SK-N-SH (cell line): Measurements from ENCODE around the gene VAMP2. TPM values are rescaled to one million over a fixed set of nuclear protein-coding genes. Genes with fewer than 3 reads are reported as not detected.

Experiments
- CTCF ChIA-PET: fragments of 300-600, 350-600 bp; formaldehyde crosslinking; extraction: SDS; loops from one replicate; lab custom pipeline; 2021; lab: Yijun Ruan, JAX
- POLR2A ChIA-PET: fragments of 350-600 bp; sonication (Branson Sonifier 250); formaldehyde crosslinking; extraction: SDS; loops from one replicate; lab custom pipeline; 2020; ENCODE audit warnings: antibody characterized with exemption, inconsistent platforms; lab: Yijun Ruan, JAX
- DNase-seq: peaks from one replicate; pipeline ENCODE4 v3.0.0; 2012
- H2AFZ ChIP-seq: fragments of 200-600 bp; sonication (generic); 2 replicates; pipeline ENCODE4 v1.8.1; 2016; ENCODE audit warnings: antibody characterized with exemption, mild to moderate bottlenecking, low read depth
- H3F3A ChIP-seq: fragments of 200-600 bp; sonication (generic); replicated peaks from 2 replicates; pipeline ENCODE3; 2016; ENCODE audit warnings: antibody characterized with exemption, mild to moderate bottlenecking; ENCODE audit not compliant: insufficient read depth
- H3K27ac ChIP-seq, 2 experiments: fragments of 200-500 bp in 1 of 2; fragments of 200-600 bp in 1 of 2; sonication (Bioruptor generic) in 1 of 2; sonication (generic), shearing (Covaris generic) in 1 of 2; 2 replicates each; pipeline versions ENCODE4 v1.5.1 to v1.6.1; 2014 to 2016; ENCODE audit warnings: low read depth in 2 of 2, inconsistent platforms in 1 of 2, low read length in 1 of 2, mild to moderate bottlenecking in 1 of 2, mixed read lengths in 1 of 2
- H3K27me3 ChIP-seq: fragments of 200-600 bp; sonication (generic), shearing (Covaris generic); 2 replicates; pipeline ENCODE4 v1.6.1; 2016; ENCODE audit warnings: mixed run types; ENCODE audit not compliant: insufficient read depth
- H3K36me3 ChIP-seq, 2 experiments: fragments of 200-500 bp in 1 of 2; fragments of 200-600 bp in 1 of 2; sonication (Bioruptor generic) in 1 of 2; sonication (generic) in 1 of 2; replicated peaks in 1 of 2; 2 replicates each; pipeline versions ENCODE3 to v1.5.1; 2014 to 2016; ENCODE audit warnings: low read length in 1 of 2, mild to moderate bottlenecking in 1 of 2; ENCODE audit not compliant: insufficient read depth in 2 of 2, control insufficient read depth in 1 of 2
- H3K4me1 ChIP-seq, 2 experiments: fragments of 200-500 bp in 1 of 2; fragments of 200-600 bp in 1 of 2; sonication (Bioruptor generic) in 1 of 2; sonication (generic), shearing (Covaris generic) in 1 of 2; 2 replicates each; pipeline versions ENCODE4 v1.5.1 to v1.6.1; 2014 to 2016; ENCODE audit warnings: low read depth in 1 of 2, low read length in 1 of 2, mixed run types in 1 of 2; ENCODE audit not compliant: insufficient read depth in 2 of 2, control insufficient read depth in 1 of 2
- H3K4me2 ChIP-seq: fragments of 200-600 bp; sonication (generic), shearing (Covaris generic); 2 replicates; pipeline ENCODE4 v1.6.1; 2017; ENCODE audit warnings: mixed run types
- H3K4me3 ChIP-seq, 2 experiments: fragments of 200-500 bp in 1 of 2; fragments of 200-600 bp in 1 of 2; sonication (Bioruptor generic) in 1 of 2; sonication (generic), shearing (Covaris generic) in 1 of 2; 2 replicates each; pipeline versions ENCODE4 v1.5.1 to v1.8.1; 2014 to 2016; ENCODE audit warnings: low read depth in 2 of 2, inconsistent platforms in 1 of 2, low read length in 1 of 2, mild to moderate bottlenecking in 1 of 2, mixed read lengths in 1 of 2, moderate library complexity in 1 of 2
- H3K79me2 ChIP-seq: fragments of 200-600 bp; sonication (generic); 2 replicates; pipeline ENCODE4 v1.8.1; 2017; ENCODE audit warnings: mild to moderate bottlenecking; ENCODE audit not compliant: insufficient read depth
- H3K9ac ChIP-seq: fragments of 200-600 bp; sonication (generic); 2 replicates; pipeline ENCODE4 v1.6.1; 2017; ENCODE audit warnings: mixed run types
- H3K9me2 ChIP-seq: fragments of 200-600 bp; sonication (generic); 2 replicates; pipeline ENCODE4 v1.6.1; 2017; ENCODE audit warnings: mixed run types
- H3K9me3 ChIP-seq: fragments of 200-600 bp; sonication (generic); 2 replicates; pipeline ENCODE4 v1.6.1; 2017; ENCODE audit warnings: mixed run types, mild to moderate bottlenecking, moderate library complexity
- H4K20me1 ChIP-seq: fragments of 200-600 bp; sonication (generic); 2 replicates; pipeline ENCODE4 v1.6.1; 2017; ENCODE audit warnings: mild to moderate bottlenecking, mixed run types; ENCODE audit not compliant: insufficient read depth
- ELF1 ChIP-seq: IDR thresholded peaks from 2 replicates; pipeline ENCODE4 v1.4.0; 2012
- EP300 ChIP-seq, 2 experiments: IDR thresholded peaks; 2 replicates each; pipeline versions ENCODE4 v1.4.0 to v1.6.1; 2012; ENCODE audit warnings: borderline replicate concordance in 1 of 2, low read depth in 1 of 2, low read length in 1 of 2
- FOXJ3 ChIP-seq: sonication (generic); formaldehyde crosslinking; IDR thresholded peaks from 2 replicates; pipeline ENCODE4 v1.5.1; 2020; ENCODE audit warnings: mild to moderate bottlenecking, missing genetic modification reagents
- GATA2 ChIP-seq: sonication (generic); formaldehyde crosslinking; IDR thresholded peaks from 2 replicates; pipeline ENCODE4 v1.5.0; 2020; ENCODE audit warnings: mild to moderate bottlenecking, missing genetic modification reagents
- JUND ChIP-seq: IDR thresholded peaks from 2 replicates; pipeline ENCODE4 v1.4.0; 2012
- MXI1 ChIP-seq: IDR thresholded peaks from 2 replicates; pipeline ENCODE4 v1.6.1; 2012; ENCODE audit warnings: mild to moderate bottlenecking, low read depth, low read length, improper control_type of control experiment
- POLR2AphosphoS5 ChIP-seq: IDR thresholded peaks from 2 replicates; pipeline ENCODE4 v1.6.1; 2012; ENCODE audit warnings: low read depth, low read length
- RXRA ChIP-seq: IDR thresholded peaks from 2 replicates; pipeline ENCODE4 v1.4.0; 2012; ENCODE audit warnings: low read depth, mild to moderate bottlenecking, borderline replicate concordance
- TAF1 ChIP-seq: IDR thresholded peaks from 2 replicates; pipeline ENCODE4 v1.6.1; 2012; ENCODE audit warnings: low read depth, mild to moderate bottlenecking, low read length, moderate library complexity, borderline replicate concordance
- TEAD4 ChIP-seq: IDR thresholded peaks from 2 replicates; pipeline ENCODE4 v1.4.0; 2012; ENCODE audit warnings: mild to moderate bottlenecking, borderline replicate concordance; ENCODE audit not compliant: insufficient read depth
- WGBS: methylation state at CpG from one replicate; pipeline ENCODE4 v1.1.6; 2017; ENCODE audit warnings: low lambda C conversion rate; 5-methylcytosine and 5-hydroxymethylcytosine counted together
- polyA plus RNA-seq, 3 experiments: library from polyadenylated mRNA; depleted of rRNA; stranded (reverse); fragments of >200 nt; gene quantifications; 2 replicates each; pipeline ENCODE4 v1.2.3, GENCODE V29; 2012
- TF ChIP-seq, protein P1 (sequence below): IDR thresholded peaks from 2 replicates; pipeline ENCODE4 v1.4.0; 2012; ENCODE audit warnings: low read depth, borderline replicate concordance
- TF ChIP-seq, protein P2 (sequence below): fragments of 150-350 bp; IDR thresholded peaks from 2 replicates; pipeline ENCODE4 v1.6.1; 2017; ENCODE audit warnings: antibody characterized with exemption, low read length, low read depth, borderline replicate concordance
- TF ChIP-seq, protein P3 (sequence below): IDR thresholded peaks from 2 replicates; pipeline ENCODE4 v1.6.1; 2012; ENCODE audit warnings: mild to moderate bottlenecking, low read depth, low read length, moderate library complexity
- TF ChIP-seq, protein P4 (sequence below): fragments of 150-350 bp; IDR thresholded peaks from 2 replicates; pipeline ENCODE4 v1.6.1; 2016; ENCODE audit warnings: mild to moderate bottlenecking, low read depth, low read length
- TF ChIP-seq, protein P5 (sequence below): IDR thresholded peaks from 2 replicates; pipeline ENCODE4 v1.4.0; 2012; ENCODE audit warnings: low read depth, borderline replicate concordance

The VAMP2 gene
- polyA plus RNA-seq, 1 of the 3 experiments (the other 2 are of a cell fraction) = 42.0 TPM

DNA sequence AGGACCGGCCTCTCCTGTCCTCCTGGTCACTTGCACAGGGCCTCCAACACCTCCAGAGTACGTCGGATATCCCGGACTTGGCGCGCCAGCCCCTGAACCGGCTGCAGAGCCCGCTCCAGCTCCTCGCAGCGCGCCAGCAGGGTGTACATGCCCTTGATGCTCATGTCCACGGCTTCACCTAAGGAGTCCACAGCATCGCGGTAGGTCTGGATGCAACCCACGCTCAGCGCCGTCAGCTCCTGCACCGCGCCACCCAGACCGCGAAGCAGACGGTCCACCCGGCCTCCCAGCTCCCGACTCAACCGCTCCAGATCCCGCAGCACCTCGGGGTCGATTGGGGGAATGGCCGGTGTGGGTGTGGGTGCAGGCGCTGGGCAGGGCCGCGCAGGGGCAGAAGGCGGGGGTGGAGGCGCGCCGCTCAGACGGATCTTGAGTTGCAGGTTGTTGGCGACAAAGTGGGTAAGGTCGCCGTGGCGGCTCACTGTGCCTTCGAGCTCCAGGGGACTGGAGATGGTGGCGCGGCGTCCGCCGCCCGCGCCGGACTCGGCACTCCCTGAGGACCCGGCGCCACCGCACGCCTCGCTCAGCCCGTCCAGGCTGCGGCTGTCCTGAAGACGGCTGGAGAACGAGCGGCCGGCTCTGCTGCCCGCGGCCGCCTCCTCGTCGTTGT is 26.4 kb upstream of the VAMP2 start:
- peaks cover 43% of the 10 kb centered on the region for H3F3A ChIP-seq
- DNase-seq = no peak
- H3K9me3 ChIP-seq = no peaks in the 10 kb centered on the region
- WGBS = 6% methylated on average over 13 of the region's 67 CpGs
- H3K36me3 ChIP-seq = no peaks in the 10 kb centered on the region
- H3K4me2 ChIP-seq = peak overlapping the region; percentile 93
- peaks cover 9 to 33% of the 10 kb centered on the region in 2 experiments; a peak in 3 of 4 replicates for H3K4me1 ChIP-seq
- peaks cover 13% of the 10 kb centered on the region for H4K20me1 ChIP-seq
- H3K79me2 ChIP-seq = peaks cover 18% of the 10 kb centered on the region; the same call in 1 of the 2 replicates
- H2AFZ ChIP-seq = no peak overlapping the region
- H3K9me2 ChIP-seq = no peaks in the 10 kb centered on the region
- ChIA-PET POLR2A (interaction anchor here (1.0 to 4.4 kb wide), 6 partner anchors 16 to 37 kb away, joined by 3 to 33 read pairs (median 4); partner anchors contain the start of genes AURKB and PER1), CTCF (interaction anchor here (0.9 to 5.5 kb wide), 10 partner anchors 12 to 129 kb away, joined by 3 to 55 read pairs (median 4); partner anchors contain the start of gene ALOXE3)
- TF ChIP-seq RXRA (no peak), JUND (no peak), TAF1 (no peak), ELF1 (no peak), GATA2 (no peak), POLR2AphosphoS5 (no peak), FOXJ3 (CRISPR knock-in tag) (no peak)
- TF ChIP-seq, protein P1, sequence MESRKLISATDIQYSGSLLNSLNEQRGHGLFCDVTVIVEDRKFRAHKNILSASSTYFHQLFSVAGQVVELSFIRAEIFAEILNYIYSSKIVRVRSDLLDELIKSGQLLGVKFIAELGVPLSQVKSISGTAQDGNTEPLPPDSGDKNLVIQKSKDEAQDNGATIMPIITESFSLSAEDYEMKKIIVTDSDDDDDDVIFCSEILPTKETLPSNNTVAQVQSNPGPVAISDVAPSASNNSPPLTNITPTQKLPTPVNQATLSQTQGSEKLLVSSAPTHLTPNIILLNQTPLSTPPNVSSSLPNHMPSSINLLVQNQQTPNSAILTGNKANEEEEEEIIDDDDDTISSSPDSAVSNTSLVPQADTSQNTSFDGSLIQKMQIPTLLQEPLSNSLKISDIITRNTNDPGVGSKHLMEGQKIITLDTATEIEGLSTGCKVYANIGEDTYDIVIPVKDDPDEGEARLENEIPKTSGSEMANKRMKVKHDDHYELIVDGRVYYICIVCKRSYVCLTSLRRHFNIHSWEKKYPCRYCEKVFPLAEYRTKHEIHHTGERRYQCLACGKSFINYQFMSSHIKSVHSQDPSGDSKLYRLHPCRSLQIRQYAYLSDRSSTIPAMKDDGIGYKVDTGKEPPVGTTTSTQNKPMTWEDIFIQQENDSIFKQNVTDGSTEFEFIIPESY = no peak
- TF ChIP-seq, protein P2, sequence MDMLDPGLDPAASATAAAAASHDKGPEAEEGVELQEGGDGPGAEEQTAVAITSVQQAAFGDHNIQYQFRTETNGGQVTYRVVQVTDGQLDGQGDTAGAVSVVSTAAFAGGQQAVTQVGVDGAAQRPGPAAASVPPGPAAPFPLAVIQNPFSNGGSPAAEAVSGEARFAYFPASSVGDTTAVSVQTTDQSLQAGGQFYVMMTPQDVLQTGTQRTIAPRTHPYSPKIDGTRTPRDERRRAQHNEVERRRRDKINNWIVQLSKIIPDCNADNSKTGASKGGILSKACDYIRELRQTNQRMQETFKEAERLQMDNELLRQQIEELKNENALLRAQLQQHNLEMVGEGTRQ = no peak
- H3K4me3 ChIP-seq = peak overlapping the region; percentile 79 to 86
- no peaks in the 10 kb centered on the region for H3K27me3 ChIP-seq
- peak overlapping the region; percentile 79 to 82; a peak in 3 of 4 replicates for H3K27ac ChIP-seq
- peak overlapping the region; percentile 85 for H3K9ac ChIP-seq

DNA sequence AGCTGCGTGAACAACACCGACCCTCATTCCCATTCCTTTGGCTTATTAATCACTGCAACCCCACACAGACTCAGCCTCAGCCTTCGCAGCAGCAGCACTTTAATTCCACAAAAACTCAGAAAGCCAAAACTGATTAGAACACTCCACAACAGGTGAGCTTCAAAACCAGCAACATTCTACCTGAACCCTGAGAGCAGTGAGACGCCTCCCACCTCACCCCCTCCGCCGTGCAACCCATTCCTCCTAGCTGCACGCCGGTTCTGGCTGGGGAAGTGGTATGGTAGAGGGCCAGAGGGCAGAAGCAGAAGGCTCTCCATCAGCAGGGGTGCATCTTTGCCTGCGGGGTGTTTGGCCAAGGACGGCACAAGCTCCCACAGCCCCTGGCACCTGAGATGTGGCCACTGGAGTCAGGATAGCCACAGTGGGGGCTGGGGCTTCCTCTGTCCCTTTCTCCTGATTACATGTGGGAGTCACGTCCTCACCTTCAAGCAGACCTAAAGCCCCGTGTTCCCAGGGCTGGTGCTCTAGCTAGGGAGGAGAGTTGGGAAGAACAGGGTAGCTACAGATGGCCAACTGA is 25.6 kb upstream of the VAMP2 start:
- Histone ChIP-seq H3K27ac (peak overlapping the region; percentile 79 to 82), H4K20me1 (peaks cover 13% of the 10 kb centered on the region), H3K9ac (peak overlapping the region; percentile 85; the same call in 1 of the 2 replicates), H3K4me1 (peaks cover 9 to 33% of the 10 kb centered on the region in 2 experiments; a peak in 3 of 4 replicates), H3K4me2 (peak overlapping the region; percentile 93), H3K79me2 (peaks cover 18% of the 10 kb centered on the region; the same call in 1 of the 2 replicates), H3K9me3 (no peaks in the 10 kb centered on the region), H3F3A (peaks cover 43% of the 10 kb centered on the region), H3K9me2 (no peaks in the 10 kb centered on the region), H3K4me3 (peak overlapping the region; percentile 79 to 86), H3K27me3 (no peaks in the 10 kb centered on the region), H2AFZ (no peak overlapping the region), H3K36me3 (no peaks in the 10 kb centered on the region)
- 44% methylated on average over 9 of the region's 12 CpGs for WGBS
- POLR2A ChIA-PET = interaction anchor here (1.0 to 4.4 kb wide), 7 partner anchors 15 to 36 kb away, joined by 3 to 33 read pairs (median 4); partner anchors contain the start of genes AURKB and PER1
- no peak for DNase-seq
- CTCF ChIA-PET = interaction anchor here (0.9 to 5.5 kb wide), 11 partner anchors 12 to 130 kb away, joined by 3 to 55 read pairs (median 4); partner anchors contain the start of genes ALOXE3 and TMEM107
- TF ChIP-seq EP300 (IDR thresholded peaks at IDR 0.05; ENCODE audit: borderline replicate concordance in 1 of 2, low read depth in 1 of 2, low read length in 1 of 2) (no peak), RXRA (no peak), TEAD4 (no peak), MXI1 (no peak), FOXJ3 (CRISPR knock-in tag) (no peak)
- TF ChIP-seq, protein P3, sequence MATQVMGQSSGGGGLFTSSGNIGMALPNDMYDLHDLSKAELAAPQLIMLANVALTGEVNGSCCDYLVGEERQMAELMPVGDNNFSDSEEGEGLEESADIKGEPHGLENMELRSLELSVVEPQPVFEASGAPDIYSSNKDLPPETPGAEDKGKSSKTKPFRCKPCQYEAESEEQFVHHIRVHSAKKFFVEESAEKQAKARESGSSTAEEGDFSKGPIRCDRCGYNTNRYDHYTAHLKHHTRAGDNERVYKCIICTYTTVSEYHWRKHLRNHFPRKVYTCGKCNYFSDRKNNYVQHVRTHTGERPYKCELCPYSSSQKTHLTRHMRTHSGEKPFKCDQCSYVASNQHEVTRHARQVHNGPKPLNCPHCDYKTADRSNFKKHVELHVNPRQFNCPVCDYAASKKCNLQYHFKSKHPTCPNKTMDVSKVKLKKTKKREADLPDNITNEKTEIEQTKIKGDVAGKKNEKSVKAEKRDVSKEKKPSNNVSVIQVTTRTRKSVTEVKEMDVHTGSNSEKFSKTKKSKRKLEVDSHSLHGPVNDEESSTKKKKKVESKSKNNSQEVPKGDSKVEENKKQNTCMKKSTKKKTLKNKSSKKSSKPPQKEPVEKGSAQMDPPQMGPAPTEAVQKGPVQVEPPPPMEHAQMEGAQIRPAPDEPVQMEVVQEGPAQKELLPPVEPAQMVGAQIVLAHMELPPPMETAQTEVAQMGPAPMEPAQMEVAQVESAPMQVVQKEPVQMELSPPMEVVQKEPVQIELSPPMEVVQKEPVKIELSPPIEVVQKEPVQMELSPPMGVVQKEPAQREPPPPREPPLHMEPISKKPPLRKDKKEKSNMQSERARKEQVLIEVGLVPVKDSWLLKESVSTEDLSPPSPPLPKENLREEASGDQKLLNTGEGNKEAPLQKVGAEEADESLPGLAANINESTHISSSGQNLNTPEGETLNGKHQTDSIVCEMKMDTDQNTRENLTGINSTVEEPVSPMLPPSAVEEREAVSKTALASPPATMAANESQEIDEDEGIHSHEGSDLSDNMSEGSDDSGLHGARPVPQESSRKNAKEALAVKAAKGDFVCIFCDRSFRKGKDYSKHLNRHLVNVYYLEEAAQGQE = no peak
- TF ChIP-seq, protein P4, sequence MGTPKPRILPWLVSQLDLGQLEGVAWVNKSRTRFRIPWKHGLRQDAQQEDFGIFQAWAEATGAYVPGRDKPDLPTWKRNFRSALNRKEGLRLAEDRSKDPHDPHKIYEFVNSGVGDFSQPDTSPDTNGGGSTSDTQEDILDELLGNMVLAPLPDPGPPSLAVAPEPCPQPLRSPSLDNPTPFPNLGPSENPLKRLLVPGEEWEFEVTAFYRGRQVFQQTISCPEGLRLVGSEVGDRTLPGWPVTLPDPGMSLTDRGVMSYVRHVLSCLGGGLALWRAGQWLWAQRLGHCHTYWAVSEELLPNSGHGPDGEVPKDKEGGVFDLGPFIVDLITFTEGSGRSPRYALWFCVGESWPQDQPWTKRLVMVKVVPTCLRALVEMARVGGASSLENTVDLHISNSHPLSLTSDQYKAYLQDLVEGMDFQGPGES = no peak
- TF ChIP-seq, protein P5, sequence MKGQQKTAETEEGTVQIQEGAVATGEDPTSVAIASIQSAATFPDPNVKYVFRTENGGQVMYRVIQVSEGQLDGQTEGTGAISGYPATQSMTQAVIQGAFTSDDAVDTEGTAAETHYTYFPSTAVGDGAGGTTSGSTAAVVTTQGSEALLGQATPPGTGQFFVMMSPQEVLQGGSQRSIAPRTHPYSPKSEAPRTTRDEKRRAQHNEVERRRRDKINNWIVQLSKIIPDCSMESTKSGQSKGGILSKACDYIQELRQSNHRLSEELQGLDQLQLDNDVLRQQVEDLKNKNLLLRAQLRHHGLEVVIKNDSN = no peak
